ES-I3 (cell line): Measurements from ENCODE around the gene CSRP1.

Experiments used
- H3K36me3 ChIP-seq: 2 replicates; pipeline ENCODE4 v1.6.1; 2013; ENCODE audit warnings: mild to moderate bottlenecking, low read length, control low read depth, moderate library complexity; ENCODE audit not compliant: insufficient read depth
- H3K4me1 ChIP-seq: 2 replicates; pipeline ENCODE4 v1.6.1; 2013; ENCODE audit warnings: mild to moderate bottlenecking, control low read depth, low read length; ENCODE audit not compliant: insufficient read depth
- H3K9ac ChIP-seq: 2 replicates; pipeline ENCODE4 v1.6.1; 2013; ENCODE audit warnings: low read depth, mild to moderate bottlenecking, low read length, moderate library complexity
- H3K9me3 ChIP-seq: 2 replicates; pipeline ENCODE4 v1.6.1; 2013; ENCODE audit warnings: mild to moderate bottlenecking, low read length, moderate library complexity; ENCODE audit not compliant: control insufficient read depth, insufficient read depth

Gene CSRP1

GRCh38 chr1:201513498-201514243 is 6.7 kb upstream of the CSRP1 start:
- Histone ChIP-seq H3K9me3 (no peaks in the 10 kb centered on the region), H3K36me3 (no peaks in the 10 kb centered on the region), H3K9ac (no peak overlapping the region), H3K4me1 (peaks cover 16% of the 10 kb centered on the region; the same call in 1 of the 2 replicates)

GRCh38 chr1:201511941-201512539 is 5.1 kb upstream of the CSRP1 start:
- Histone ChIP-seq H3K36me3 (no peaks in the 10 kb centered on the region), H3K9ac (no peak overlapping the region), H3K9me3 (no peaks in the 10 kb centered on the region), H3K4me1 (peaks cover 16% of the 10 kb centered on the region; the same call in 1 of the 2 replicates)

GRCh38 chr1:201511396-201511940 is 4.5 kb upstream of the CSRP1 start:
- Histone ChIP-seq H3K9me3 (no peaks in the 10 kb centered on the region), H3K36me3 (no peaks in the 10 kb centered on the region), H3K4me1 (peaks cover 16% of the 10 kb centered on the region; the same call in 1 of the 2 replicates), H3K9ac (no peak overlapping the region)

- H3K4me1 ChIP-seq, result peaks cover 22% of the 10 kb centered on the region; the same call in 1 of the 2 replicates
- no peak overlapping the region for H3K9ac ChIP-seq
- H3K36me3 ChIP-seq, result no peaks in the 10 kb centered on the region
- H3K9me3 ChIP-seq, result no peaks in the 10 kb centered on the region
Observed at GRCh38 chr1:201510734-201511133, 3.8 kb upstream of the CSRP1 start.

GRCh38 chr1:201509601-201510374 is 2.9 kb upstream of the CSRP1 start:
- H3K9me3 ChIP-seq, result no peaks in the 10 kb centered on the region
- peaks cover 31% of the 10 kb centered on the region for H3K4me1 ChIP-seq
- H3K36me3 ChIP-seq, result no peaks in the 10 kb centered on the region
- H3K9ac ChIP-seq, result no peak overlapping the region

GRCh38 chr1:201508809-201509208 is 1.9 kb upstream of the CSRP1 start:
- Histone ChIP-seq H3K36me3 (no peaks in the 10 kb centered on the region), H3K4me1 (peaks cover 40% of the 10 kb centered on the region), H3K9ac (no peak overlapping the region), H3K9me3 (no peaks in the 10 kb centered on the region)

- peaks cover 47% of the 10 kb centered on the region for H3K4me1 ChIP-seq
- H3K9ac ChIP-seq, result peak overlapping the region; percentile 55
- no peaks in the 10 kb centered on the region for H3K36me3 ChIP-seq
- no peaks in the 10 kb centered on the region for H3K9me3 ChIP-seq
Observed at GRCh38 chr1:201507360-201507675, 395 bp upstream of the CSRP1 start.

GRCh38 chr1:201506092-201506491 is 831 bp downstream of the CSRP1 start:
- Histone ChIP-seq H3K9me3 (no peaks in the 10 kb centered on the region), H3K9ac (peak overlapping the region; percentile 55; the same call in 1 of the 2 replicates), H3K4me1 (peaks cover 45% of the 10 kb centered on the region), H3K36me3 (no peaks in the 10 kb centered on the region)

- no peaks in the 10 kb centered on the region for H3K9me3 ChIP-seq
- H3K9ac ChIP-seq, result peak overlapping the region; percentile 55; the same call in 1 of the 2 replicates
- no peaks in the 10 kb centered on the region for H3K36me3 ChIP-seq
- peaks cover 51% of the 10 kb centered on the region for H3K4me1 ChIP-seq
Observed at GRCh38 chr1:201505503-201505890, 1.4 kb downstream of the CSRP1 start.

- Histone ChIP-seq H3K36me3 (no peaks in the 10 kb centered on the region), H3K9ac (peak overlapping the region; percentile 55; the same call in 1 of the 2 replicates), H3K4me1 (peaks cover 56% of the 10 kb centered on the region), H3K9me3 (no peaks in the 10 kb centered on the region)
Observed at GRCh38 chr1:201504799-201505502, 2.0 kb downstream of the CSRP1 start.

GRCh38 chr1:201504179-201504631 is 2.7 kb downstream of the CSRP1 start:
- Histone ChIP-seq H3K9ac (peak overlapping the region; percentile 38; the same call in 1 of the 2 replicates), H3K36me3 (no peaks in the 10 kb centered on the region), H3K9me3 (no peaks in the 10 kb centered on the region), H3K4me1 (peaks cover 58% of the 10 kb centered on the region)

GRCh38 chr1:201503397-201504176 is 3.3 kb downstream of the CSRP1 start:
- Histone ChIP-seq H3K9ac (peak overlapping the region; percentile 38), H3K36me3 (no peaks in the 10 kb centered on the region), H3K9me3 (no peaks in the 10 kb centered on the region), H3K4me1 (peaks cover 58% of the 10 kb centered on the region)

GRCh38 chr1:201502511-201502857 is 4.4 kb downstream of the CSRP1 start:
- Histone ChIP-seq H3K9me3 (no peaks in the 10 kb centered on the region), H3K4me1 (peaks cover 58% of the 10 kb centered on the region), H3K36me3 (no peaks in the 10 kb centered on the region), H3K9ac (no peak overlapping the region)
